ENCODE results near the gene GJB4.

The GJB4 gene

DNA sequence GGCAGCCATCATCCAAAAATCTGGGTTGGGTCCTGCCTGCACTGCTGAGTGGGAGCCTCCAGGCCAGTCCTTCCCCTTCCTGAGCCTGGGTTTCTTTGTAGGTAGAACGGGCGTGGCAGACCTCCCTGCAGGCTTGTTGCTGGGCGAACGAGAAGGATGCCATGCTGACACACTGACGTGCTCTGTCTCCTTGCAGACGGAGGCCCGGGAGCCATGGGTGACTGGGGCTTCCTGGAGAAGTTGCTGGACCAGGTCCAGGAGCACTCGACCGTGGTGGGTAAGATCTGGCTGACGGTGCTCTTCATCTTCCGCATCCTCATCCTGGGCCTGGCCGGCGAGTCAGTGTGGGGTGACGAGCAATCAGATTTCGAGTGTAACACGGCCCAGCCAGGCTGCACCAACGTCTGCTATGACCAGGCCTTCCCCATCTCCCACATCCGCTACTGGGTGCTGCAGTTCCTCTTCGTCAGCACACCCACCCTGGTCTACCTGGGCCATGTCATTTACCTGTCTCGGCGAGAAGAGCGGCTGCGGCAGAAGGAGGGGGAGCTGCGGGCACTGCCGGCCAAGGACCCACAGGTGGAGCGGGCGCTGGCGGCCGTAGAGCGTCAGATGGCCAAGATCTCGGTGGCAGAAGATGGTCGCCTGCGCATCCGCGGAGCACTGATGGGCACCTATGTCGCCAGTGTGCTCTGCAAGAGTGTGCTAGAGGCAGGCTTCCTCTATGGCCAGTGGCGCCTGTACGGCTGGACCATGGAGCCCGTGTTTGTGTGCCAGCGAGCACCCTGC is 34.7 kb downstream of the GJB4 start:
- Histone ChIP-seq H3K27ac (ENCODE audit: low read length) (no peak overlapping the region), H2AFZ (ENCODE audit: low read depth, low read length) (no peak overlapping the region), H3K4me3 (ENCODE audit: low read length) (no peak overlapping the region), H3K9me3 (ENCODE audit: insufficient read depth, low read length) (no peaks in the 10 kb centered on the region), H3K36me3 (replicated peaks; ENCODE audit: low read depth, low read length) (no peaks in the 10 kb centered on the region), H4K20me1 (ENCODE audit: insufficient read depth, low read length) (no peaks in the 10 kb centered on the region), H3K9ac (ENCODE audit: low read length) (no peak overlapping the region), H3K79me2 (ENCODE audit: low read length) (no peaks in the 10 kb centered on the region), H3K4me1 (ENCODE audit: low read length) (no peaks in the 10 kb centered on the region), H3K4me2 (ENCODE audit: low read length) (no peak overlapping the region), H3K27me3 (ENCODE audit: low read depth, low read length) (no peaks in the 10 kb centered on the region)
- TF ChIP-seq EZH2phosphoT487 (IDR thresholded peaks at IDR 0.05; ENCODE audit: low read depth), result no peak
- TF ChIP-seq, protein P1, sequence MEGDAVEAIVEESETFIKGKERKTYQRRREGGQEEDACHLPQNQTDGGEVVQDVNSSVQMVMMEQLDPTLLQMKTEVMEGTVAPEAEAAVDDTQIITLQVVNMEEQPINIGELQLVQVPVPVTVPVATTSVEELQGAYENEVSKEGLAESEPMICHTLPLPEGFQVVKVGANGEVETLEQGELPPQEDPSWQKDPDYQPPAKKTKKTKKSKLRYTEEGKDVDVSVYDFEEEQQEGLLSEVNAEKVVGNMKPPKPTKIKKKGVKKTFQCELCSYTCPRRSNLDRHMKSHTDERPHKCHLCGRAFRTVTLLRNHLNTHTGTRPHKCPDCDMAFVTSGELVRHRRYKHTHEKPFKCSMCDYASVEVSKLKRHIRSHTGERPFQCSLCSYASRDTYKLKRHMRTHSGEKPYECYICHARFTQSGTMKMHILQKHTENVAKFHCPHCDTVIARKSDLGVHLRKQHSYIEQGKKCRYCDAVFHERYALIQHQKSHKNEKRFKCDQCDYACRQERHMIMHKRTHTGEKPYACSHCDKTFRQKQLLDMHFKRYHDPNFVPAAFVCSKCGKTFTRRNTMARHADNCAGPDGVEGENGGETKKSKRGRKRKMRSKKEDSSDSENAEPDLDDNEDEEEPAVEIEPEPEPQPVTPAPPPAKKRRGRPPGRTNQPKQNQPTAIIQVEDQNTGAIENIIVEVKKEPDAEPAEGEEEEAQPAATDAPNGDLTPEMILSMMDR (IDR thresholded peaks at IDR 0.05; ENCODE audit: low read depth, low read length), result no peak

DNA sequence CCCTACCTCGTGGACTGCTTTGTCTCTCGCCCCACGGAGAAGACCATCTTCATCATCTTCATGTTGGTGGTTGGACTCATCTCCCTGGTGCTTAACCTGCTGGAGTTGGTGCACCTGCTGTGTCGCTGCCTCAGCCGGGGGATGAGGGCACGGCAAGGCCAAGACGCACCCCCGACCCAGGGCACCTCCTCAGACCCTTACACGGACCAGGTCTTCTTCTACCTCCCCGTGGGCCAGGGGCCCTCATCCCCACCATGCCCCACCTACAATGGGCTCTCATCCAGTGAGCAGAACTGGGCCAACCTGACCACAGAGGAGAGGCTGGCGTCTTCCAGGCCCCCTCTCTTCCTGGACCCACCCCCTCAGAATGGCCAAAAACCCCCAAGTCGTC is 35.2 kb downstream of the GJB4 start:
- no peaks in the 10 kb centered on the region for H3K36me3 ChIP-seq (replicated peaks; ENCODE audit: low read depth, low read length)
- H2AFZ ChIP-seq (ENCODE audit: low read depth, low read length), result no peak overlapping the region
- no peak overlapping the region for H3K4me2 ChIP-seq (ENCODE audit: low read length)
- no peak for TF ChIP-seq EZH2phosphoT487 (IDR thresholded peaks at IDR 0.05; ENCODE audit: low read depth)
- TF ChIP-seq, protein P1 (IDR thresholded peaks at IDR 0.05; ENCODE audit: low read depth, low read length), result no peak
- H3K4me1 ChIP-seq (ENCODE audit: low read length), result no peaks in the 10 kb centered on the region
- no peaks in the 10 kb centered on the region for H3K27me3 ChIP-seq (ENCODE audit: low read depth, low read length)
- H3K9ac ChIP-seq (ENCODE audit: low read length), result no peak overlapping the region
- H3K4me3 ChIP-seq (ENCODE audit: low read length), result no peak overlapping the region
- H4K20me1 ChIP-seq (ENCODE audit: insufficient read depth, low read length), result no peaks in the 10 kb centered on the region
- no peak overlapping the region for H3K27ac ChIP-seq (ENCODE audit: low read length)
- no peaks in the 10 kb centered on the region for H3K9me3 ChIP-seq (ENCODE audit: insufficient read depth, low read length)
- no peaks in the 10 kb centered on the region for H3K79me2 ChIP-seq (ENCODE audit: low read length)

DNA sequence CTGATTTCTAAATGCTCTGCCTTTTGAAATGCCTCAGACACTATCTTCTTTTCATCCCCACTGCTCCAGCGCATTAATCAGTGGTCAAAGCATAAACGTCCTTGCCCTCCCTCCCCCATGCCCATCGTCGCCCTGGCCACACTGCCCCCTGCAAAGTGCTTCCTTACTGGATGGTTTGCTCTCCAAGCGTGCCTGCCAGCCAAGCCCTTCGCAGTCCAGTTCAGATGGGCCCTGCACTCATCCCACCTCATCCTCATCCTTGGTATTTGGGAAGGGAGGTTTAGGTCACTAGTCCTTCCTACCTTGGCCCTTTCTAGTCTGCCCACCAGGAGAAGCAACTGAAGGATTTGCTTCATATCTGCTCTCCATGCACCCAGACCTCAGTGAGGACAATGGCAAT is 36.4 kb downstream of the GJB4 start:
- Histone ChIP-seq H3K4me2 (ENCODE audit: low read length) (no peak overlapping the region), H3K4me3 (ENCODE audit: low read length) (no peak overlapping the region), H3K4me1 (ENCODE audit: low read length) (no peaks in the 10 kb centered on the region), H3K79me2 (ENCODE audit: low read length) (no peaks in the 10 kb centered on the region), H3K9ac (ENCODE audit: low read length) (no peak overlapping the region), H3K27me3 (ENCODE audit: low read depth, low read length) (no peaks in the 10 kb centered on the region), H2AFZ (ENCODE audit: low read depth, low read length) (no peak overlapping the region), H4K20me1 (ENCODE audit: insufficient read depth, low read length) (no peaks in the 10 kb centered on the region), H3K36me3 (replicated peaks; ENCODE audit: low read depth, low read length) (no peaks in the 10 kb centered on the region), H3K9me3 (ENCODE audit: insufficient read depth, low read length) (no peaks in the 10 kb centered on the region), H3K27ac (ENCODE audit: low read length) (no peak overlapping the region)
- TF ChIP-seq EZH2phosphoT487 (IDR thresholded peaks at IDR 0.05; ENCODE audit: low read depth), result no peak
- TF ChIP-seq, protein P1 (IDR thresholded peaks at IDR 0.05; ENCODE audit: low read depth, low read length), result no peak

DNA sequence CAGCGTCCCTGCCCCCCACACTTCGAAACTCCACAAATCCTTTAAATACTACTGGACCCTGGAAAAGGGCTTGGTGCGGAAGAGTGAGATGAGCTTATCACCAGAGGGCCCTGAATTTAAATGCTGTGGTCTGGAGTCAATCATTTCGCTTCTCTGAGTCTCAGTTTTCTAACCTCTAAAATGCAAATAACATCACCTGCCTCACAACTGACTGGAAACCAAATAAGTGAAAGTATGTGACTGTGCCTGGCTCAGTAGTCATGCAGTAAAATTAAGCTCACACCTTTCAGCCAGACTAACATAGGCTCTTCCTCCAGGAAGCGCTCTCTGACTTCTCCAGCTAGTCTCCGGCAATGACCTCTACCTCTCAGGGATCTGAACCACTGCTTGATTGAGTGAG is 37.5 kb downstream of the GJB4 start:
- Histone ChIP-seq H3K9ac (ENCODE audit: low read length) (no peak overlapping the region), H2AFZ (ENCODE audit: low read depth, low read length) (no peak overlapping the region), H3K9me3 (ENCODE audit: insufficient read depth, low read length) (no peaks in the 10 kb centered on the region), H4K20me1 (ENCODE audit: insufficient read depth, low read length) (no peaks in the 10 kb centered on the region), H3K27ac (ENCODE audit: low read length) (no peak overlapping the region), H3K36me3 (replicated peaks; ENCODE audit: low read depth, low read length) (no peaks in the 10 kb centered on the region), H3K4me1 (ENCODE audit: low read length) (no peaks in the 10 kb centered on the region), H3K27me3 (ENCODE audit: low read depth, low read length) (no peaks in the 10 kb centered on the region), H3K79me2 (ENCODE audit: low read length) (no peaks in the 10 kb centered on the region), H3K4me3 (ENCODE audit: low read length) (no peak overlapping the region), H3K4me2 (ENCODE audit: low read length) (no peak overlapping the region)
- TF ChIP-seq, protein P1 (IDR thresholded peaks at IDR 0.05; ENCODE audit: low read depth, low read length), result no peak
- no peak for TF ChIP-seq EZH2phosphoT487 (IDR thresholded peaks at IDR 0.05; ENCODE audit: low read depth)
